IMR-90 (cell line): ENCODE data around the gene RBM42. TPM values are rescaled to one million over a fixed set of nuclear protein-coding genes. Genes with fewer than 3 reads are reported as not detected.

Experiments
- ATAC-seq: fragments of 200-7000 bp; cut with Tn5 transposase; 2 replicates; pipeline ENCODE4 v1.9.1; 2020; ENCODE audit warnings: low read depth, mild to moderate bottlenecking, moderate library complexity
- BruUV-seq: library from RNA; stranded (reverse); fragments of 400-500 nt; replicated peaks from 2 replicates; lab custom pipeline; 2021; lab: Mats Ljungman, UMichigan
- CTCF ChIA-PET: fragments of 300-600 bp; formaldehyde crosslinking; extraction: SDS; loops from one replicate; lab custom pipeline; 2021; ENCODE audit warnings: antibody characterized with exemption; lab: Yijun Ruan, JAX
- POLR2A ChIA-PET: fragments of 300-600 bp; sonication (Branson Sonifier 250); formaldehyde crosslinking; loops from one replicate; lab custom pipeline; 2022; ENCODE audit warnings: antibody characterized with exemption; ENCODE audit not compliant: unreplicated experiment; lab: Charles Lee
- DNase-seq: peaks from one replicate; pipeline ENCODE4 v3.0.0; 2013
- H2AFZ ChIP-seq: replicated peaks from 2 replicates; pipeline ENCODE3; 2013; ENCODE audit warnings: low read length, mild to moderate bottlenecking; ENCODE audit not compliant: poor library complexity
- H2AK5ac ChIP-seq: 2 replicates; pipeline ENCODE4 v1.6.1; 2013; ENCODE audit warnings: low read depth, low read length, inconsistent platforms
- H2AK9ac ChIP-seq: replicated peaks from 2 replicates; pipeline ENCODE3; 2013; ENCODE audit warnings: mild to moderate bottlenecking, low read depth, low read length, moderate library complexity; ENCODE audit not compliant: poor library complexity
- H2BK120ac ChIP-seq: 2 replicates; pipeline ENCODE4 v1.6.1; 2013; ENCODE audit warnings: low read depth, low read length, inconsistent platforms
- H2BK15ac ChIP-seq: 3 replicates; pipeline ENCODE4 v1.6.1; 2013; ENCODE audit warnings: low read depth, low read length, inconsistent platforms
- H2BK20ac ChIP-seq: 2 replicates; pipeline ENCODE4 v1.6.1; 2013; ENCODE audit warnings: low read depth, mild to moderate bottlenecking, inconsistent platforms, low read length, moderate library complexity
- H2BK5ac ChIP-seq: 2 replicates; pipeline ENCODE4 v1.6.1; 2013; ENCODE audit warnings: mild to moderate bottlenecking, low read depth, low read length, inconsistent platforms; ENCODE audit not compliant: poor library complexity, severe bottlenecking
- H3K14ac ChIP-seq: replicated peaks from 2 replicates; pipeline ENCODE4 v1.6.1; 2013; ENCODE audit warnings: low read depth, low read length, inconsistent platforms
- H3K18ac ChIP-seq: 2 replicates; pipeline ENCODE4 v1.6.1; 2013; ENCODE audit warnings: low read depth, low read length, control low read depth
- H3K23ac ChIP-seq: 2 replicates; pipeline ENCODE4 v1.6.1; 2013; ENCODE audit warnings: low read depth, low read length, inconsistent platforms
- H3K27ac ChIP-seq: 2 replicates; pipeline ENCODE4 v1.5.1; 2013; ENCODE audit warnings: mild to moderate bottlenecking, control low read depth, low read length; ENCODE audit not compliant: insufficient read depth
- H3K27me3 ChIP-seq: 2 replicates; pipeline ENCODE4 v1.6.1; 2013; ENCODE audit warnings: low read length; ENCODE audit not compliant: control insufficient read depth, insufficient read depth
- H3K36me3 ChIP-seq: 2 replicates; pipeline ENCODE4 v1.6.1; 2013; ENCODE audit warnings: low read length, mixed read lengths; ENCODE audit not compliant: control insufficient read depth, insufficient read depth
- H3K4ac ChIP-seq: 2 replicates; pipeline ENCODE4 v1.6.1; 2013; ENCODE audit warnings: low read depth, low read length, inconsistent platforms
- H3K4me1 ChIP-seq: 2 replicates; pipeline ENCODE4 v1.6.1; 2013; ENCODE audit warnings: low read length, mixed read lengths; ENCODE audit not compliant: control insufficient read depth, insufficient read depth
- H3K4me2 ChIP-seq: 2 replicates; pipeline ENCODE4 v1.6.1; 2013; ENCODE audit warnings: low read depth, mild to moderate bottlenecking, control low read depth, low read length, moderate library complexity
- H3K4me3 ChIP-seq: 2 replicates; pipeline ENCODE4 v1.5.1; 2013; ENCODE audit warnings: low read depth, mild to moderate bottlenecking, control low read depth, low read length, moderate library complexity; ENCODE audit not compliant: insufficient read depth
- H3K56ac ChIP-seq: 2 replicates; pipeline ENCODE4 v1.6.1; 2013; ENCODE audit warnings: low read length, inconsistent platforms; ENCODE audit not compliant: insufficient read depth; ENCODE audit errors: extremely low read depth
- H3K79me1 ChIP-seq, 2 experiments: 2 replicates each; pipeline ENCODE4 v1.6.1; 2013; ENCODE audit warnings: low read length in 2 of 2, inconsistent platforms in 1 of 2, low read depth in 1 of 2
- H3K9ac ChIP-seq: 2 replicates; pipeline ENCODE4 v1.6.1; 2013; ENCODE audit warnings: low read depth, low read length, control low read depth
- H3K9me1 ChIP-seq: 2 replicates; pipeline ENCODE4 v1.6.1; 2013; ENCODE audit warnings: low read length, inconsistent platforms; ENCODE audit not compliant: insufficient read depth
- H3K9me3 ChIP-seq: 2 replicates; pipeline ENCODE4 v1.6.1; 2013; ENCODE audit warnings: low read length; ENCODE audit not compliant: control insufficient read depth, insufficient read depth
- H4K20me1 ChIP-seq: 2 replicates; pipeline ENCODE4 v1.6.1; 2013; ENCODE audit warnings: low read length, inconsistent platforms; ENCODE audit not compliant: insufficient read depth
- H4K5ac ChIP-seq: 2 replicates; pipeline ENCODE4 v1.6.1; 2013; ENCODE audit warnings: mild to moderate bottlenecking, low read depth, low read length, control low read depth
- H4K8ac ChIP-seq, 2 experiments: 2 replicates each; pipeline ENCODE4 v1.6.1; 2013; ENCODE audit warnings: low read depth in 2 of 2, low read length in 2 of 2, control low read depth in 1 of 2, inconsistent platforms in 1 of 2
- H4K91ac ChIP-seq: 2 replicates; pipeline ENCODE4 v1.6.1; 2013; ENCODE audit warnings: low read depth, low read length, inconsistent platforms; ENCODE audit not compliant: insufficient read depth
- BHLHE40 ChIP-seq: fragments of 150-350 bp; IDR thresholded peaks from 2 replicates; pipeline ENCODE4 v1.6.1; 2016; ENCODE audit warnings: mild to moderate bottlenecking, low read depth, low read length
- CHD1 ChIP-seq: IDR thresholded peaks from 2 replicates; pipeline ENCODE4 v1.6.1; 2012; ENCODE audit warnings: low read depth, low read length, improper control_type of control experiment
- ELK1 ChIP-seq: fragments of 150-350 bp; IDR thresholded peaks from 2 replicates; pipeline ENCODE4 v1.6.1; 2016; ENCODE audit warnings: low read depth, mild to moderate bottlenecking, low read length, moderate library complexity, borderline replicate concordance
- FOS ChIP-seq: fragments of 150-350 bp; IDR thresholded peaks from 2 replicates; pipeline ENCODE4 v1.6.1; 2016; ENCODE audit warnings: low read depth, low read length
- MAFK ChIP-seq: IDR thresholded peaks from 2 replicates; pipeline ENCODE4 v1.6.1; 2012; ENCODE audit warnings: low read depth, low read length, improper control_type of control experiment
- NFE2L2 ChIP-seq: fragments of 150-350 bp; IDR thresholded peaks from 2 replicates; pipeline ENCODE4 v1.6.1; 2016; ENCODE audit warnings: low read depth, mild to moderate bottlenecking, low read length
- POLR2A ChIP-seq: IDR thresholded peaks from 2 replicates; pipeline ENCODE4 v1.6.1; 2012; ENCODE audit warnings: mild to moderate bottlenecking, low read depth, low read length
- RAD21 ChIP-seq: IDR thresholded peaks from 2 replicates; pipeline ENCODE4 v1.6.1; 2012; ENCODE audit warnings: low read length, improper control_type of control experiment
- RCOR1 ChIP-seq: IDR thresholded peaks from 2 replicates; pipeline ENCODE4 v1.6.1; 2012; ENCODE audit warnings: mild to moderate bottlenecking, low read length, improper control_type of control experiment; ENCODE audit not compliant: insufficient replicate concordance
- SMC3 ChIP-seq: fragments of 150-350 bp; IDR thresholded peaks from 2 replicates; pipeline ENCODE4 v1.6.1; 2016; ENCODE audit warnings: low read depth, mild to moderate bottlenecking, antibody characterized with exemption, low read length, moderate library complexity
- WGBS, 2 experiments: methylation state at CpG; one replicate each; pipeline versions ENCODE4 v1.1.5 to v1.1.7; 2013; ENCODE audit warnings: missing lambda C conversion rate in 2 of 2; ENCODE audit not compliant: insufficient read length in 1 of 2; ENCODE audit errors: extremely low coverage in 2 of 2; 5-methylcytosine and 5-hydroxymethylcytosine counted together
- dilution Hi-C: fragments of 300-500 bp; cut with HindIII; formaldehyde crosslinking; loops from one replicate; pipeline ENCODE4 v1.14.3; 2018; ENCODE audit warnings: low sequenced_read_pairs; ENCODE audit not compliant: unreplicated experiment
- in situ Hi-C: fragments of 300-500 bp; cut with MboI; formaldehyde crosslinking; loops from 3 replicates; pipeline ENCODE4 v1.14.3; 2019; ENCODE audit warnings: low sequenced_read_pairs, inconsistent platforms, mixed read lengths
- intact Hi-C: fragments of 100-400 bp; cut with micrococcal nuclease; formaldehyde crosslinking; loops from 2 replicates; pipeline ENCODE4 v1.10.0; 2022
- polyA plus RNA-seq, 3 experiments: library from polyadenylated mRNA; depleted of rRNA; stranded (reverse); fragments of >200 nt; gene quantifications; 2 replicates each; pipeline ENCODE4 v1.2.3, GENCODE V29; 2012; ENCODE audit warnings: low replicate concordance in 1 of 3
- total RNA-seq: library from RNA; depleted of rRNA; stranded (reverse); fragments of >200 nt; gene quantifications from 2 replicates; pipeline ENCODE4 v1.2.3, GENCODE V29; 2012
- TF ChIP-seq, protein P1 (sequence below): fragments of 150-350 bp; IDR thresholded peaks from 2 replicates; pipeline ENCODE4 v1.6.1; 2017; ENCODE audit warnings: mild to moderate bottlenecking, antibody characterized with exemption, low read length, low read depth
- TF ChIP-seq, protein P2 (sequence below): conservative IDR thresholded peaks from 2 replicates; pipeline ENCODE4 v1.5.1; 2012; ENCODE audit warnings: mild to moderate bottlenecking, low read depth, low read length, improper control_type of control experiment

The RBM42 gene
- total and polyA plus RNA-seq, 2 of the 4 experiments (the other 2 are of a cell fraction): 19.0 to 41.5 TPM

GRCh38 chr19:35641515-35642151 lies 12.8 kb downstream of the RBM42 start, which contains the start of gene ETV2:
Gene ETV2 (plus strand): TSS chr19:35641745. CDS start chr19:35642461, 716 bp downstream.
- peak; percentile 42 for DNase-seq
- peak within 1 kb of the TSS; percentile 24; the same call in 1 of the 2 replicates for H3K4ac ChIP-seq
- peak within 1 kb of the TSS; percentile 88 for H2AFZ ChIP-seq
- H3K36me3 ChIP-seq: peaks cover 15% of the 10 kb centered on the region
- no peaks in the 10 kb centered on the region for H3K27me3 ChIP-seq
- no peak for ATAC-seq
- no peak within 1 kb of the TSS for H2BK15ac ChIP-seq
- 8% methylated on average over 2 of the region's 28 CpGs; no CpG with 5 or more reads in 1 of the 2 experiments for WGBS, 2 experiments
- peaks cover 0 to 5% of the 10 kb centered on the region in 2 experiments; a peak in 1 of 4 replicates for H3K79me1 ChIP-seq
- H4K8ac ChIP-seq: peak within 1 kb of the TSS; percentile 23 to 47; a peak in 3 of 4 replicates
- peak within 1 kb of the TSS; percentile 27 for H2BK5ac ChIP-seq
- H3K14ac ChIP-seq: peak within 1 kb of the TSS; percentile 15; the same call in 1 of the 2 replicates
- peak within 1 kb of the TSS; percentile 32; the same call in 1 of the 2 replicates for H4K91ac ChIP-seq
- H3K23ac ChIP-seq: no peak within 1 kb of the TSS
- no peak within 1 kb of the TSS for H3K9ac ChIP-seq
- POLR2A ChIA-PET: interaction anchor here (0.6 kb wide), 1 partner anchor 18 kb away, joined by 5 read pairs; no protein-coding TSS in a partner anchor
- peak within 1 kb of the TSS; percentile 69 for H2AK5ac ChIP-seq
- H3K4me2 ChIP-seq: peak within 1 kb of the TSS; percentile 52
- no peak within 1 kb of the TSS for H3K4me3 ChIP-seq
- H4K5ac ChIP-seq: peak within 1 kb of the TSS; percentile 61
- dilution Hi-C loops: no loop called here
- in situ Hi-C loops: no loop called here
- intact Hi-C loops: no loop called here
- H3K9me3 ChIP-seq: no peaks in the 10 kb centered on the region
- peaks cover 9% of the 10 kb centered on the region for H3K4me1 ChIP-seq
- TF ChIP-seq SMC3 (no peak), CHD1 (no peak), BHLHE40 (no peak), NFE2L2 (no peak), ELK1 (no peak), POLR2A (no peak), FOS (no peak), RAD21 (no peak), RCOR1 (no peak), MAFK (no peak)
- TF ChIP-seq, protein P1, sequence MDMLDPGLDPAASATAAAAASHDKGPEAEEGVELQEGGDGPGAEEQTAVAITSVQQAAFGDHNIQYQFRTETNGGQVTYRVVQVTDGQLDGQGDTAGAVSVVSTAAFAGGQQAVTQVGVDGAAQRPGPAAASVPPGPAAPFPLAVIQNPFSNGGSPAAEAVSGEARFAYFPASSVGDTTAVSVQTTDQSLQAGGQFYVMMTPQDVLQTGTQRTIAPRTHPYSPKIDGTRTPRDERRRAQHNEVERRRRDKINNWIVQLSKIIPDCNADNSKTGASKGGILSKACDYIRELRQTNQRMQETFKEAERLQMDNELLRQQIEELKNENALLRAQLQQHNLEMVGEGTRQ: no peak
- TF ChIP-seq, protein P2, sequence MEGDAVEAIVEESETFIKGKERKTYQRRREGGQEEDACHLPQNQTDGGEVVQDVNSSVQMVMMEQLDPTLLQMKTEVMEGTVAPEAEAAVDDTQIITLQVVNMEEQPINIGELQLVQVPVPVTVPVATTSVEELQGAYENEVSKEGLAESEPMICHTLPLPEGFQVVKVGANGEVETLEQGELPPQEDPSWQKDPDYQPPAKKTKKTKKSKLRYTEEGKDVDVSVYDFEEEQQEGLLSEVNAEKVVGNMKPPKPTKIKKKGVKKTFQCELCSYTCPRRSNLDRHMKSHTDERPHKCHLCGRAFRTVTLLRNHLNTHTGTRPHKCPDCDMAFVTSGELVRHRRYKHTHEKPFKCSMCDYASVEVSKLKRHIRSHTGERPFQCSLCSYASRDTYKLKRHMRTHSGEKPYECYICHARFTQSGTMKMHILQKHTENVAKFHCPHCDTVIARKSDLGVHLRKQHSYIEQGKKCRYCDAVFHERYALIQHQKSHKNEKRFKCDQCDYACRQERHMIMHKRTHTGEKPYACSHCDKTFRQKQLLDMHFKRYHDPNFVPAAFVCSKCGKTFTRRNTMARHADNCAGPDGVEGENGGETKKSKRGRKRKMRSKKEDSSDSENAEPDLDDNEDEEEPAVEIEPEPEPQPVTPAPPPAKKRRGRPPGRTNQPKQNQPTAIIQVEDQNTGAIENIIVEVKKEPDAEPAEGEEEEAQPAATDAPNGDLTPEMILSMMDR: no peak
- H2BK20ac ChIP-seq: peak within 1 kb of the TSS; percentile 25; the same call in 1 of the 2 replicates
- no peak within 1 kb of the TSS for H3K56ac ChIP-seq
- CTCF ChIA-PET: no interaction called here
- H3K9me1 ChIP-seq: peaks cover 23% of the 10 kb centered on the region
- no peak within 1 kb of the TSS; the same call in 1 of the 2 replicates for H3K27ac ChIP-seq
- no peak within 1 kb of the TSS for H3K18ac ChIP-seq
- H4K20me1 ChIP-seq: peaks cover 5% of the 10 kb centered on the region
- no peak within 1 kb of the TSS; the same call in 1 of the 2 replicates for H2BK120ac ChIP-seq
- no TSS peak for BruUV-seq
- H2AK9ac ChIP-seq: peak within 1 kb of the TSS; percentile 90
